GM18502 (cell line): ENCODE data around the gene FLT1.

Source experiments
- ATAC-seq: cut with Tn5 transposase; IDR thresholded peaks from one replicate; pipeline ENCODE4 v1.9.1; 2021; ENCODE audit warnings: mild to moderate bottlenecking; ENCODE audit not compliant: unreplicated experiment, poor library complexity

Gene FLT1

GRCh38 chr13:28467034-28467433 is 27.9 kb downstream of the FLT1 start:
- ATAC-seq, result no peak

GRCh38 chr13:28466151-28466550 is 28.8 kb downstream of the FLT1 start:
- ATAC-seq, result no peak

GRCh38 chr13:28464861-28465460 is 30.0 kb downstream of the FLT1 start:
- no peak for ATAC-seq

- ATAC-seq, result no peak
These were observed 31.4 kb downstream of the FLT1 start for GRCh38 chr13:28463481-28463880.

- ATAC-seq, result no peak
These were observed 35.0 kb downstream of the FLT1 start for GRCh38 chr13:28459911-28460310.

GRCh38 chr13:28458608-28459007 is 36.3 kb downstream of the FLT1 start:
- no peak for ATAC-seq

- ATAC-seq, result no peak
These were observed 36.9 kb downstream of the FLT1 start for GRCh38 chr13:28458051-28458450.

GRCh38 chr13:28457521-28457920 is 37.4 kb downstream of the FLT1 start:
- ATAC-seq, result no peak

- no peak for ATAC-seq
These were observed 39.2 kb downstream of the FLT1 start for GRCh38 chr13:28455580-28456194.

- ATAC-seq, result no peak
These were observed 42.2 kb downstream of the FLT1 start for GRCh38 chr13:28452755-28453154.

GRCh38 chr13:28451482-28452217 is 43.3 kb downstream of the FLT1 start:
- ATAC-seq, result no peak

- ATAC-seq, result no peak
These were observed 44.8 kb downstream of the FLT1 start for GRCh38 chr13:28449826-28450773.

GRCh38 chr13:28448651-28449358 is 46.1 kb downstream of the FLT1 start:
- no peak for ATAC-seq

GRCh38 chr13:28447989-28448388 is 46.9 kb downstream of the FLT1 start:
- ATAC-seq, result no peak

- no peak for ATAC-seq
These were observed 47.7 kb downstream of the FLT1 start for GRCh38 chr13:28447206-28447605.

- ATAC-seq, result no peak
These were observed 52.1 kb downstream of the FLT1 start for GRCh38 chr13:28442839-28443238.

GRCh38 chr13:28441529-28441928 is 53.4 kb downstream of the FLT1 start:
- ATAC-seq, result no peak

- ATAC-seq, result no peak
These were observed 54.0 kb downstream of the FLT1 start for GRCh38 chr13:28440774-28441504.

- ATAC-seq, result no peak
These were observed 56.2 kb downstream of the FLT1 start for GRCh38 chr13:28438598-28439334.
